Activated B cell treated with CpG ODN at 0.5 μM for 24 hours (primary cell): ENCODE results near the gene AGAP1. TPM values are rescaled to one million over a fixed set of nuclear protein-coding genes. Genes with fewer than 3 reads are reported as not detected.

ENCODE experiments used
- ATAC-seq: fragments of 200-7000 bp; cut with Tn5 transposase; one replicate; pipeline ENCODE4 v1.10.0; 2021; ENCODE audit warnings: low read depth, mild to moderate bottlenecking, moderate library complexity
- CTCF ChIA-PET: fragments of 350-600 bp; sonication (Branson Sonifier 250); formaldehyde crosslinking; loops from one replicate; lab custom pipeline; 2021; ENCODE audit warnings: antibody characterized with exemption; lab: Charles Lee
- POLR2A ChIA-PET: fragments of 350-600 bp; sonication (Branson Sonifier 250); formaldehyde crosslinking; loops from one replicate; lab custom pipeline; 2021; ENCODE audit warnings: antibody characterized with exemption; lab: Charles Lee
- DNase-seq: peaks from one replicate; pipeline ENCODE4 v3.0.0; 2022
- H3K27ac Mint-ChIP-seq: one replicate; pipeline ENCODE4 v1.8.0; 2020; ENCODE audit warnings: mixed read lengths
- H3K27me3 Mint-ChIP-seq: one replicate; pipeline ENCODE4 v1.8.0; 2021; ENCODE audit warnings: mixed read lengths
- H3K36me3 Mint-ChIP-seq: one replicate; pipeline ENCODE4 v1.8.0; 2021; ENCODE audit warnings: low read depth, mixed read lengths
- H3K4me1 Mint-ChIP-seq: one replicate; pipeline ENCODE4 v1.8.0; 2021; ENCODE audit warnings: mixed read lengths
- H3K4me3 Mint-ChIP-seq: one replicate; pipeline ENCODE4 v1.8.0; 2020; ENCODE audit warnings: mild to moderate bottlenecking, mixed read lengths
- H3K9me3 Mint-ChIP-seq: one replicate; pipeline ENCODE4 v1.8.0; 2020; ENCODE audit warnings: mixed read lengths
- intact Hi-C: fragments of 100-400 bp; cut with micrococcal nuclease; formaldehyde crosslinking; loops from one replicate; pipeline ENCODE4 v1.15.1; 2024
- total RNA-seq: library from RNA; stranded (reverse); gene quantifications from 2 replicates; pipeline ENCODE4 v1.2.3, GENCODE V29; 2022
- TF ChIP-seq, protein P1 (sequence below): fragments of 200-600 bp; IDR thresholded peaks from one replicate; pipeline ENCODE4 v1.8.0; 2022; ENCODE audit warnings: antibody characterized with exemption, mild to moderate bottlenecking

The AGAP1 gene
- total RNA-seq, 1 donor from 2014 or later: not detected

DNA sequence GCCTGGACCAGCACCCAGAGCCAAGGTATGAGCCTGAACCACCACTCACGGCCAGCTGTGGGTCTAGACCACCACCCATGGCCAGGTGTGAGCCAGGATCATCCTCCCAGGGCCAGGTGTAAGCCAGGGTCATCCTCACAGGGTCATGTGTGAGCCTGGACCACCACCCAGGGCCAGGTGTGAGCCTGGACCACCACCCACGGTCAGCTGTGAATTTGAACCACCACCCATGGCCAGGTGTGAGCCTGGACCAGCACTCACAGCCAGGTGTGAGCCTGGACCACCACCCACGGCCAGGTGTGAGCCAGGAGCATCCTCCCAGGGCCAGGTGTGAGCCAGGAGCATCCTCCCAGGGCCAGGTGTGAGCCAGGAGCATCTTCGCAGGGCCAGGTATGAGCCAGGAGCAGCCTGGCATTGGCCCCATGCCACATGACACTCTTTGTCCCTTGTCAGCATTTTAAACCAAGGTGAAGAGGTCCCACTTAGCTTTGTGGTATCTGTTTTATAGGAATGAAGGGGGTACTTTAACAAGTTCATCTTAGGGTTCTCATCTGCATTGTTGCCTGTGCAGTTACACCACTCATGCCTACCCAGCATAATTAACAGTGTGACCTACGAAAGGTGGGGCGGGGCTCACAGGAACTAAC lies 71.2 kb downstream of the AGAP1 start:
- no peak for ATAC-seq
- POLR2A ChIA-PET: no interaction called here
- TF ChIP-seq, protein P1, sequence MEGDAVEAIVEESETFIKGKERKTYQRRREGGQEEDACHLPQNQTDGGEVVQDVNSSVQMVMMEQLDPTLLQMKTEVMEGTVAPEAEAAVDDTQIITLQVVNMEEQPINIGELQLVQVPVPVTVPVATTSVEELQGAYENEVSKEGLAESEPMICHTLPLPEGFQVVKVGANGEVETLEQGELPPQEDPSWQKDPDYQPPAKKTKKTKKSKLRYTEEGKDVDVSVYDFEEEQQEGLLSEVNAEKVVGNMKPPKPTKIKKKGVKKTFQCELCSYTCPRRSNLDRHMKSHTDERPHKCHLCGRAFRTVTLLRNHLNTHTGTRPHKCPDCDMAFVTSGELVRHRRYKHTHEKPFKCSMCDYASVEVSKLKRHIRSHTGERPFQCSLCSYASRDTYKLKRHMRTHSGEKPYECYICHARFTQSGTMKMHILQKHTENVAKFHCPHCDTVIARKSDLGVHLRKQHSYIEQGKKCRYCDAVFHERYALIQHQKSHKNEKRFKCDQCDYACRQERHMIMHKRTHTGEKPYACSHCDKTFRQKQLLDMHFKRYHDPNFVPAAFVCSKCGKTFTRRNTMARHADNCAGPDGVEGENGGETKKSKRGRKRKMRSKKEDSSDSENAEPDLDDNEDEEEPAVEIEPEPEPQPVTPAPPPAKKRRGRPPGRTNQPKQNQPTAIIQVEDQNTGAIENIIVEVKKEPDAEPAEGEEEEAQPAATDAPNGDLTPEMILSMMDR: no peak
- no peak overlapping the region for H3K4me3 Mint-ChIP-seq
- intact Hi-C loops: no loop called here
- DNase-seq: no peak
- H3K27ac Mint-ChIP-seq: no peak overlapping the region
- H3K27me3 Mint-ChIP-seq: peaks cover 33% of the 10 kb centered on the region
- CTCF ChIA-PET: no interaction called here
- no peaks in the 10 kb centered on the region for H3K4me1 Mint-ChIP-seq
- no peaks in the 10 kb centered on the region for H3K9me3 Mint-ChIP-seq
- H3K36me3 Mint-ChIP-seq: no peaks in the 10 kb centered on the region

DNA sequence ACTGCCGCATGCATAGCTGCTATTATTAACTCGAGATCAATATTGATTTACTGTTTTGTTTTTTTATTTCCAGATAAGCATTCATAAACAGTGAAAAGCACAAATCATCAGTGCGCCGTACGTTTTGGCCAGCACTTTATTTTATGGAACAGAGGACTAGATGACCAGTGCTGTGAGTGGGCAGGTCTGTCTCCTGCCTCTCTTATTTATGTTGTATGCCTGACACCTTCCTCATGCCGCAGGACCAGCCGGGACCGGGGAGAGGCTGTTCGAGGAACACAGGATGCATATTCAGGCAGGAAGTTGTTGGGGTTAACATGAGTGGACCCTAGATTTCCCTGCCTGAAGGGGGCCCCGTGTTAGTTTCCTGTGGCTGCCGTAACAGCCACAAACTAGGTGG lies 72.6 kb downstream of the AGAP1 start:
- TF ChIP-seq, protein P1: no peak
- ChIA-PET POLR2A (no interaction called here), CTCF (no interaction called here)
- DNase-seq: no peak
- no peaks in the 10 kb centered on the region for H3K36me3 Mint-ChIP-seq
- H3K27ac Mint-ChIP-seq: no peak overlapping the region
- peaks cover 34% of the 10 kb centered on the region for H3K27me3 Mint-ChIP-seq
- ATAC-seq: no peak
- intact Hi-C loops: no loop called here
- H3K4me1 Mint-ChIP-seq: no peaks in the 10 kb centered on the region
- H3K4me3 Mint-ChIP-seq: no peak overlapping the region
- H3K9me3 Mint-ChIP-seq: no peaks in the 10 kb centered on the region

DNA sequence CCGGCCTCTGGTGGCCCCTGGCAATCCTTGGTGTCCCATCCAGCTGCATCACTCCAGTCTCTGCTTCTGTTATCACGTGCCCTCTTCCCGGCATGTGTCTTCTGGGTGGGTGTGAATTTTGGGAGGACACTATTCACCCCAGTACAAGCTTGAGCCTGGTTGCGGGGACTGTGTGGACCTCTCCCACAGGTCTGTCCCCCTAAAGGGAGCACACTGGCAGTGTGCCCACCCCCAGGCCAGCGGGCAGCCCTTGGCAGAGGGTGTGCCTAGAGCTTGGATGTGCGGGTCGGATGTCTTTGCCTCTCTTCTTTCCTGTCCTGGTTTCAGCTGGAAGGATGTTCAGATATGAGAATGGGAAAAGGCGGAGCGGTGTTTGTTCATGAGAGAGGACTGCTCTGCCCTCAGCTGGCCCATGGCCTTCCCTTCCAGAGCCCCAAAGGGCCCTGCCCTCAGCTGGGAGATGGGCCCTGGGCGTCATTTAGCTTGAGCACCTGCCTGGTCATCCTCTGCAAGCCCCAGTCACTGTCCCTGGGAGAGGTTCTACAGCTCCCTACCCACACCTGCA lies 73.2 kb downstream of the AGAP1 start:
- Mint-ChIP-seq H3K9me3 (no peaks in the 10 kb centered on the region), H3K4me1 (no peaks in the 10 kb centered on the region), H3K36me3 (no peaks in the 10 kb centered on the region), H3K27ac (no peak overlapping the region), H3K27me3 (peaks cover 34% of the 10 kb centered on the region), H3K4me3 (no peak overlapping the region)
- ATAC-seq: no peak
- TF ChIP-seq, protein P1: no peak
- intact Hi-C loops: no loop called here
- CTCF ChIA-PET: no interaction called here
- POLR2A ChIA-PET: no interaction called here
- DNase-seq: no peak

DNA sequence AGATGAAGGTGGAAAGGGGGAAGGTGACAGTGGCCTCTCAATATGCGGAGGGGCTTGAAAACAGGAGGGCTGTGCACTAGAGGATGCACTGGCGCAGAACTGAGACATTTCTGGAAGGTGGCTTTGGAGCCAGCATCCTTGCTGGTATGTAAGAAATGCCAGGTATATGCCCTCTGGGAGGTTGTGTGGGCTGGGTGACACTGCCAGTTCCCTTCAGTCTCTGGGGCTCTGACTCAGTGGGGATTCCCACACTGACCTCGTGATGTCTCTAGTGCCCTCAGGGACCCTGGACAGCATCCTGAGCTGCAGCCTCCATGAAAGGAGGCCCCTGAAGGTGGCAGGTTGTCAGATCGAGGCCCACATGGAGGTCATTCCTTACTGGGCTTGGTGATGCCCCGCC lies 74.0 kb downstream of the AGAP1 start:
- Mint-ChIP-seq H3K4me1 (no peaks in the 10 kb centered on the region), H3K36me3 (no peaks in the 10 kb centered on the region), H3K27me3 (peaks cover 31% of the 10 kb centered on the region), H3K4me3 (no peak overlapping the region), H3K27ac (no peak overlapping the region), H3K9me3 (no peaks in the 10 kb centered on the region)
- CTCF ChIA-PET: no interaction called here
- ATAC-seq: no peak
- no peak for DNase-seq
- TF ChIP-seq, protein P1: no peak
- intact Hi-C loops: no loop called here
- POLR2A ChIA-PET: no interaction called here

DNA sequence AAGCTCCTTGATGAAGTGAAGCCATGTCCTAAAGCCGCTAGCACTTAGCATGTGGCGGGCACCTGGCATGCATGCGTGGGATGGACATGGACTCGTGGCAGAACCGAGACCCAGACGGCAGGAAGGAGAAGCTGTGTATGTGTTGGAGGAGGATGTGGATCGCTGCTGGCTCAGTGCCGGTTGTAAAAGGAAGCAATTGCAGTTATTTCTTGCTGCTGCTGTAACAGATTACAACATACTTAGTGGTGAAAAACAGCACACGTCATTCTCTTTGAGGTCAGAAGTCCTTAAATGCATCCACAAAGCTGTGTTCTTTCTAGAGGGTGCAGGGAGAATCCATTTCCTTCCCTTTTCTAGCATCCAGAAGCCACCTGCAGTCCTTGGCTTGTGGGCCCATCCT lies 74.6 kb downstream of the AGAP1 start:
- intact Hi-C loops: no loop called here
- H3K27me3 Mint-ChIP-seq: peaks cover 27% of the 10 kb centered on the region
- no peaks in the 10 kb centered on the region for H3K36me3 Mint-ChIP-seq
- ChIA-PET POLR2A (no interaction called here), CTCF (no interaction called here)
- no peaks in the 10 kb centered on the region for H3K9me3 Mint-ChIP-seq
- TF ChIP-seq, protein P1: no peak
- H3K27ac Mint-ChIP-seq: no peak overlapping the region
- ATAC-seq (no peak), DNase-seq (no peak)
- no peak overlapping the region for H3K4me3 Mint-ChIP-seq
- no peaks in the 10 kb centered on the region for H3K4me1 Mint-ChIP-seq
